Activated B cell treated with CpG ODN at 0.5 μM for 24 hours (primary cell): Measurements from ENCODE around the gene LILRA5. TPM values are rescaled to one million over a fixed set of nuclear protein-coding genes. Genes with fewer than 3 reads are reported as not detected.

ENCODE experiments used
- ATAC-seq: fragments of 200-7000 bp; cut with Tn5 transposase; one replicate; pipeline ENCODE4 v1.10.0; 2021; ENCODE audit warnings: low read depth, mild to moderate bottlenecking, moderate library complexity
- CTCF ChIA-PET: fragments of 350-600 bp; sonication (Branson Sonifier 250); formaldehyde crosslinking; loops from one replicate; lab custom pipeline; 2021; ENCODE audit warnings: antibody characterized with exemption; lab: Charles Lee
- POLR2A ChIA-PET: fragments of 350-600 bp; sonication (Branson Sonifier 250); formaldehyde crosslinking; loops from one replicate; lab custom pipeline; 2021; ENCODE audit warnings: antibody characterized with exemption; lab: Charles Lee
- DNase-seq: peaks from one replicate; pipeline ENCODE4 v3.0.0; 2022
- H3K27ac Mint-ChIP-seq: one replicate; pipeline ENCODE4 v1.8.0; 2020; ENCODE audit warnings: mixed read lengths
- H3K27me3 Mint-ChIP-seq: one replicate; pipeline ENCODE4 v1.8.0; 2021; ENCODE audit warnings: mixed read lengths
- H3K36me3 Mint-ChIP-seq: one replicate; pipeline ENCODE4 v1.8.0; 2021; ENCODE audit warnings: low read depth, mixed read lengths
- H3K4me1 Mint-ChIP-seq: one replicate; pipeline ENCODE4 v1.8.0; 2021; ENCODE audit warnings: mixed read lengths
- H3K4me3 Mint-ChIP-seq: one replicate; pipeline ENCODE4 v1.8.0; 2020; ENCODE audit warnings: mild to moderate bottlenecking, mixed read lengths
- H3K9me3 Mint-ChIP-seq: one replicate; pipeline ENCODE4 v1.8.0; 2020; ENCODE audit warnings: mixed read lengths
- CTCF ChIP-seq: fragments of 200-600 bp; IDR thresholded peaks from one replicate; pipeline ENCODE4 v1.8.0; 2022; ENCODE audit warnings: antibody characterized with exemption, mild to moderate bottlenecking
- intact Hi-C: fragments of 100-400 bp; cut with micrococcal nuclease; formaldehyde crosslinking; loops from one replicate; pipeline ENCODE4 v1.15.1; 2024
- total RNA-seq: library from RNA; stranded (reverse); gene quantifications from 2 replicates; pipeline ENCODE4 v1.2.3, GENCODE V29; 2022

Gene LILRA5
- total RNA-seq, 1 donor from 2014 or later, result 1.3 TPM

- H3K9me3 Mint-ChIP-seq, result no peaks in the 10 kb centered on the region
- intact Hi-C loops, result loop anchor here (5.0 kb wide), 1 partner anchor 34 kb away; the partner anchor contains the start of gene LILRB2
- CTCF ChIA-PET, result interaction anchor here (0.8 kb wide), 1 partner anchor 74 kb away, joined by 3 read pairs; no protein-coding TSS in a partner anchor
- no peak for TF ChIP-seq CTCF
- H3K27ac Mint-ChIP-seq, result no peak overlapping the region
- H3K36me3 Mint-ChIP-seq, result no peaks in the 10 kb centered on the region
- DNase-seq, result no peak
- H3K27me3 Mint-ChIP-seq, result peaks cover 13% of the 10 kb centered on the region
- no peak overlapping the region for H3K4me3 Mint-ChIP-seq
- H3K4me1 Mint-ChIP-seq, result peaks cover 52% of the 10 kb centered on the region
- ATAC-seq, result no peak
- POLR2A ChIA-PET, result interaction anchor here (0.9 to 1.3 kb wide), 2 partner anchors 29 to 34 kb away, joined by 3 to 4 read pairs; no protein-coding TSS in a partner anchor
Measured at GRCh38 chr19:54316746-54317107, 3.8 kb upstream of the LILRA5 start.

GRCh38 chr19:54315956-54316355 is 3.0 kb upstream of the LILRA5 start:
- ATAC-seq, result no peak
- ChIA-PET CTCF (interaction anchor here (0.8 kb wide), 1 partner anchor 75 kb away, joined by 3 read pairs; no protein-coding TSS in a partner anchor), POLR2A (interaction anchor here (0.6 kb wide), 1 partner anchor 1160 kb away, joined by 3 read pairs; the partner anchor contains the start of gene ZNF628)
- no peak for DNase-seq
- Mint-ChIP-seq H3K9me3 (no peaks in the 10 kb centered on the region), H3K27ac (no peak overlapping the region), H3K27me3 (peaks cover 13% of the 10 kb centered on the region), H3K36me3 (no peaks in the 10 kb centered on the region), H3K4me1 (peaks cover 50% of the 10 kb centered on the region), H3K4me3 (no peak overlapping the region)
- no peak for TF ChIP-seq CTCF
- intact Hi-C loops, result loop anchor here (5.0 kb wide), 1 partner anchor 34 kb away; the partner anchor contains the start of gene LILRB2

- TF ChIP-seq CTCF, result no peak
- no peaks in the 10 kb centered on the region for H3K36me3 Mint-ChIP-seq
- no peak overlapping the region for H3K27ac Mint-ChIP-seq
- no peak overlapping the region for H3K4me3 Mint-ChIP-seq
- DNase-seq (no peak), ATAC-seq (no peak)
- intact Hi-C loops, result no loop called here
- CTCF ChIA-PET, result interaction anchor here (1.3 kb wide), 2 partner anchors 43 to 46 kb away, joined by 4 read pairs; no protein-coding TSS in a partner anchor
- POLR2A ChIA-PET, result interaction anchor here (0.7 to 1.2 kb wide), 2 partner anchors 22 to 34 kb away, joined by 3 read pairs; no protein-coding TSS in a partner anchor
- no peaks in the 10 kb centered on the region for H3K9me3 Mint-ChIP-seq
- peaks cover 17% of the 10 kb centered on the region for H3K4me1 Mint-ChIP-seq
- H3K27me3 Mint-ChIP-seq, result peaks cover 25% of the 10 kb centered on the region
Measured at GRCh38 chr19:54312011-54312410, 955 bp downstream of the LILRA5 start.

DNA sequence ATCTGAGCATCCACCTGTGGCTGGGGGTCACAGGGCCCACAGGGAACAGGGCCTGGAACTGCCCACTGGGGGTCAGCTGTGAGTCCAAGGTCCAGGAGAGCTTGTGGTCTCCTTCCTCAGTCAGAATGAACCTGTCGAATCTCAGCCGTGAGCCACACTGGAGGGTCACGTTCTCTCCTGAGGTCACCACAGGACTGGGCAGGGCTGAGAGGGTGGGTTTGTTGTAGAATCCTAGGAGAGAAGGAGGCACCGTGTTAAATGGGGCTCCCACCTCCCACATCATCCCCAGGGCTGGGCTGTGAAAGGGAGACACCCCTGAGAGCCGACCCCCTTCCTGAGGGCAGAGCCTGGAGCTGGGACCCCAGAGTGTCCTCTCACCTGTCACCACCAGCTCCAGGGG is 1.5 kb downstream of the LILRA5 start:
- Mint-ChIP-seq H3K27me3 (peaks cover 29% of the 10 kb centered on the region), H3K27ac (no peak overlapping the region), H3K4me1 (peaks cover 14% of the 10 kb centered on the region), H3K4me3 (no peak overlapping the region), H3K36me3 (no peaks in the 10 kb centered on the region), H3K9me3 (no peaks in the 10 kb centered on the region)
- intact Hi-C loops, result no loop called here
- ChIA-PET CTCF (no interaction called here), POLR2A (no interaction called here)
- TF ChIP-seq CTCF, result no peak
- ATAC-seq (no peak), DNase-seq (no peak)

- ChIA-PET CTCF (no interaction called here), POLR2A (no interaction called here)
- ATAC-seq (no peak), DNase-seq (no peak)
- Mint-ChIP-seq H3K4me1 (peaks cover 13% of the 10 kb centered on the region), H3K27me3 (peaks cover 35% of the 10 kb centered on the region), H3K36me3 (no peaks in the 10 kb centered on the region), H3K27ac (no peak overlapping the region), H3K4me3 (no peak overlapping the region), H3K9me3 (no peaks in the 10 kb centered on the region)
- no peak for TF ChIP-seq CTCF
- intact Hi-C loops, result no loop called here
Measured at GRCh38 chr19:54310543-54310942, 2.4 kb downstream of the LILRA5 start.
